ENCODE data around the gene NAV2. TPM values are rescaled to one million over a fixed set of nuclear protein-coding genes. Genes with fewer than 3 reads are reported as not detected.

Gene NAV2
- total and polyA plus RNA-seq, 2 experiments from 2014 or later, result 26.0 to 45.0 TPM

DNA sequence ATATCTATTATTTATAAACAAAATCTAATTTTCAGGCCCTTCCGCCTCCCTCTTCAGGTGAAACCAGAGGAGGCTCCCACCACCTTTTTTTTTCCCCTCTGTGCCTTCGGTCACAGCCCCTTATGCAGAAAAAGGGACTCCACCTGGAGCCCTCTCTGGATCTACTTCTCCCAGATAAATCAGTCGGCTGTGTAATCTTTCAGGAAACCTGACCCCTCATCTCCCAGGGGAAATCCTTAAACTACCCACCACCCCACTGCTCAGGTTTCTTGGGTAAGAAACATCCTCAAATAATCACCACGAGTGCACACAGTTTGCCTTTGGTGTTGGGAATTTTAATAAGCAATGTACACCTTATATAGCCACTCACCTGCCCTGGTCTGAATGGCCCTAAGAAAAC, 104.2 kb downstream of the NAV2 start:
- peak overlapping the region; percentile 99 for H3K27ac Mint-ChIP-seq
- no peak overlapping the region for H2AFZ ChIP-seq
- DNase-seq (ENCODE audit: low spot score), result peak; percentile 75
- peaks cover 92% of the 10 kb centered on the region for H3K4me1 Mint-ChIP-seq
- no peaks in the 10 kb centered on the region; the same call in 2 of the 3 replicates for H3K9me3 Mint-ChIP-seq
- H3K79me2 ChIP-seq (replicated peaks; ENCODE audit: insufficient read depth), result peaks cover 66% of the 10 kb centered on the region
- H4K20me1 ChIP-seq (replicated peaks; ENCODE audit: insufficient read depth), result no peaks in the 10 kb centered on the region
- no peak for TF ChIP-seq NANOG (IDR thresholded peaks at IDR 0.05; ENCODE audit: borderline replicate concordance)
- TF ChIP-seq, protein P1, sequence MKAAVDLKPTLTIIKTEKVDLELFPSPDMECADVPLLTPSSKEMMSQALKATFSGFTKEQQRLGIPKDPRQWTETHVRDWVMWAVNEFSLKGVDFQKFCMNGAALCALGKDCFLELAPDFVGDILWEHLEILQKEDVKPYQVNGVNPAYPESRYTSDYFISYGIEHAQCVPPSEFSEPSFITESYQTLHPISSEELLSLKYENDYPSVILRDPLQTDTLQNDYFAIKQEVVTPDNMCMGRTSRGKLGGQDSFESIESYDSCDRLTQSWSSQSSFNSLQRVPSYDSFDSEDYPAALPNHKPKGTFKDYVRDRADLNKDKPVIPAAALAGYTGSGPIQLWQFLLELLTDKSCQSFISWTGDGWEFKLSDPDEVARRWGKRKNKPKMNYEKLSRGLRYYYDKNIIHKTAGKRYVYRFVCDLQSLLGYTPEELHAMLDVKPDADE (IDR thresholded peaks at IDR 0.05), result no peak
- H3F3A ChIP-seq (replicated peaks; ENCODE audit: low read depth), result peaks cover 22% of the 10 kb centered on the region
- peak overlapping the region; percentile 66 for H3K4me3 Mint-ChIP-seq
- H3K9me2 ChIP-seq (ENCODE audit: insufficient read depth), result no peaks in the 10 kb centered on the region
- H3K27me3 ChIP-seq (ENCODE audit: insufficient read depth), result no peaks in the 10 kb centered on the region
- H3K36me3 Mint-ChIP-seq (ENCODE audit: low read depth), result peaks cover 21% of the 10 kb centered on the region
- H3K4me3 ChIP-seq, result peak overlapping the region; percentile 13
- H3K27me3 Mint-ChIP-seq (ENCODE audit: insufficient read depth, low read depth, poor library complexity), result peaks cover 15% of the 10 kb centered on the region
- peaks cover 55% of the 10 kb centered on the region for H3K4me1 ChIP-seq (ENCODE audit: insufficient read depth)
- peak overlapping the region; percentile 96 for H3K27ac ChIP-seq (ENCODE audit: low read depth)
- H3K4me2 ChIP-seq, result peak overlapping the region; percentile 29
- ATAC-seq, result peak; percentile 50
- H3K36me3 ChIP-seq (ENCODE audit: insufficient read depth), result no peaks in the 10 kb centered on the region

DNA sequence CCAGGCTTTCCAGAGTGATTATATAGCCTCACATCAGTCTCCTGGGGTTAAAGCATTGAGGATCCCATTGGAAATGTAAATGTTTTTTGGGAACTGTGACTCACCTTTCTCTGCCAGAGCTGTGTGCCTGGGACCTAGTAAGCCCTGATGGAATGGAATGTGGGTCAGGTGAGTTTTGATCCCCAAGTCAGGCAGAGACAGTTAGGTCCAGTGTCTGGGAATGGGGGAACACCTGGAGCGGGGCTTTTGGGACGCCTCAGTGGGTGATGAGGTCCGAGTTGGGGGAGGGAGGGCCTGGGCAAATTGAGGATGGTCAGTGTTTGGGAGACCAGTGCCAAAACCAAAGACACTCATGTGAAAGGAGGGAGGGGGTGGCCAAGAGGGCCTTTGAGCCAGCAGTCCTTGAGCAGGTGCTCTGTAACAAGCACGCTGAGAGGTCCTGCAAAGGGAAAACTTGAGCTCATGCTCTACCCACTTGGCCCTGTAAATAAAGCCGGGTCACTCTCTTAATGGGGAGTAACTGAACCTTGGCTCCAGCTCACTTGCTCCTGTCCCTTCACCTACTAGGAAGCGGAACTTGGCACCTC, 104.7 kb downstream of the NAV2 start:
- Mint-ChIP-seq H3K4me3 (peak overlapping the region; percentile 66), H3K9me3 (no peaks in the 10 kb centered on the region; the same call in 2 of the 3 replicates), H3K4me1 (peaks cover 92% of the 10 kb centered on the region), H3K27me3 (ENCODE audit: insufficient read depth, low read depth, poor library complexity) (peaks cover 15% of the 10 kb centered on the region), H3K27ac (peak overlapping the region; percentile 99), H3K36me3 (ENCODE audit: low read depth) (peaks cover 26% of the 10 kb centered on the region)
- DNase-seq (ENCODE audit: low spot score) (peak; percentile 92), ATAC-seq (peak; percentile 83)
- no peaks in the 10 kb centered on the region for H3K9me2 ChIP-seq (ENCODE audit: insufficient read depth)
- peaks cover 22% of the 10 kb centered on the region for H3F3A ChIP-seq (replicated peaks; ENCODE audit: low read depth)
- no peak overlapping the region for H2AFZ ChIP-seq
- no peaks in the 10 kb centered on the region for H3K36me3 ChIP-seq (ENCODE audit: insufficient read depth)
- peaks cover 66% of the 10 kb centered on the region for H3K79me2 ChIP-seq (replicated peaks; ENCODE audit: insufficient read depth)
- peak overlapping the region; percentile 66 for H3K4me2 ChIP-seq
- peaks cover 55% of the 10 kb centered on the region for H3K4me1 ChIP-seq (ENCODE audit: insufficient read depth)
- no peaks in the 10 kb centered on the region for H4K20me1 ChIP-seq (replicated peaks; ENCODE audit: insufficient read depth)
- peak overlapping the region; percentile 96 for H3K27ac ChIP-seq (ENCODE audit: low read depth)
- peak overlapping the region; percentile 13 for H3K4me3 ChIP-seq
- no peaks in the 10 kb centered on the region for H3K27me3 ChIP-seq (ENCODE audit: insufficient read depth)
- TF ChIP-seq, protein P2, sequence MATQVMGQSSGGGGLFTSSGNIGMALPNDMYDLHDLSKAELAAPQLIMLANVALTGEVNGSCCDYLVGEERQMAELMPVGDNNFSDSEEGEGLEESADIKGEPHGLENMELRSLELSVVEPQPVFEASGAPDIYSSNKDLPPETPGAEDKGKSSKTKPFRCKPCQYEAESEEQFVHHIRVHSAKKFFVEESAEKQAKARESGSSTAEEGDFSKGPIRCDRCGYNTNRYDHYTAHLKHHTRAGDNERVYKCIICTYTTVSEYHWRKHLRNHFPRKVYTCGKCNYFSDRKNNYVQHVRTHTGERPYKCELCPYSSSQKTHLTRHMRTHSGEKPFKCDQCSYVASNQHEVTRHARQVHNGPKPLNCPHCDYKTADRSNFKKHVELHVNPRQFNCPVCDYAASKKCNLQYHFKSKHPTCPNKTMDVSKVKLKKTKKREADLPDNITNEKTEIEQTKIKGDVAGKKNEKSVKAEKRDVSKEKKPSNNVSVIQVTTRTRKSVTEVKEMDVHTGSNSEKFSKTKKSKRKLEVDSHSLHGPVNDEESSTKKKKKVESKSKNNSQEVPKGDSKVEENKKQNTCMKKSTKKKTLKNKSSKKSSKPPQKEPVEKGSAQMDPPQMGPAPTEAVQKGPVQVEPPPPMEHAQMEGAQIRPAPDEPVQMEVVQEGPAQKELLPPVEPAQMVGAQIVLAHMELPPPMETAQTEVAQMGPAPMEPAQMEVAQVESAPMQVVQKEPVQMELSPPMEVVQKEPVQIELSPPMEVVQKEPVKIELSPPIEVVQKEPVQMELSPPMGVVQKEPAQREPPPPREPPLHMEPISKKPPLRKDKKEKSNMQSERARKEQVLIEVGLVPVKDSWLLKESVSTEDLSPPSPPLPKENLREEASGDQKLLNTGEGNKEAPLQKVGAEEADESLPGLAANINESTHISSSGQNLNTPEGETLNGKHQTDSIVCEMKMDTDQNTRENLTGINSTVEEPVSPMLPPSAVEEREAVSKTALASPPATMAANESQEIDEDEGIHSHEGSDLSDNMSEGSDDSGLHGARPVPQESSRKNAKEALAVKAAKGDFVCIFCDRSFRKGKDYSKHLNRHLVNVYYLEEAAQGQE (IDR thresholded peaks at IDR 0.05; ENCODE audit: unreplicated experiment), result no peak
- TF ChIP-seq, protein P1 (IDR thresholded peaks at IDR 0.05), result no peak
- TF ChIP-seq CREB1 (CRISPR knock-in tag; IDR thresholded peaks at IDR 0.05; ENCODE audit: low read depth) (peak; percentile 9), ZNF114 (CRISPR knock-in tag; IDR thresholded peaks at IDR 0.05) (0 out of 2 replicates have a peak, but pooled peaks have one; percentile 51), NANOG (IDR thresholded peaks at IDR 0.05; ENCODE audit: borderline replicate concordance) (peak; percentile 77)
- TF ChIP-seq, protein P3, sequence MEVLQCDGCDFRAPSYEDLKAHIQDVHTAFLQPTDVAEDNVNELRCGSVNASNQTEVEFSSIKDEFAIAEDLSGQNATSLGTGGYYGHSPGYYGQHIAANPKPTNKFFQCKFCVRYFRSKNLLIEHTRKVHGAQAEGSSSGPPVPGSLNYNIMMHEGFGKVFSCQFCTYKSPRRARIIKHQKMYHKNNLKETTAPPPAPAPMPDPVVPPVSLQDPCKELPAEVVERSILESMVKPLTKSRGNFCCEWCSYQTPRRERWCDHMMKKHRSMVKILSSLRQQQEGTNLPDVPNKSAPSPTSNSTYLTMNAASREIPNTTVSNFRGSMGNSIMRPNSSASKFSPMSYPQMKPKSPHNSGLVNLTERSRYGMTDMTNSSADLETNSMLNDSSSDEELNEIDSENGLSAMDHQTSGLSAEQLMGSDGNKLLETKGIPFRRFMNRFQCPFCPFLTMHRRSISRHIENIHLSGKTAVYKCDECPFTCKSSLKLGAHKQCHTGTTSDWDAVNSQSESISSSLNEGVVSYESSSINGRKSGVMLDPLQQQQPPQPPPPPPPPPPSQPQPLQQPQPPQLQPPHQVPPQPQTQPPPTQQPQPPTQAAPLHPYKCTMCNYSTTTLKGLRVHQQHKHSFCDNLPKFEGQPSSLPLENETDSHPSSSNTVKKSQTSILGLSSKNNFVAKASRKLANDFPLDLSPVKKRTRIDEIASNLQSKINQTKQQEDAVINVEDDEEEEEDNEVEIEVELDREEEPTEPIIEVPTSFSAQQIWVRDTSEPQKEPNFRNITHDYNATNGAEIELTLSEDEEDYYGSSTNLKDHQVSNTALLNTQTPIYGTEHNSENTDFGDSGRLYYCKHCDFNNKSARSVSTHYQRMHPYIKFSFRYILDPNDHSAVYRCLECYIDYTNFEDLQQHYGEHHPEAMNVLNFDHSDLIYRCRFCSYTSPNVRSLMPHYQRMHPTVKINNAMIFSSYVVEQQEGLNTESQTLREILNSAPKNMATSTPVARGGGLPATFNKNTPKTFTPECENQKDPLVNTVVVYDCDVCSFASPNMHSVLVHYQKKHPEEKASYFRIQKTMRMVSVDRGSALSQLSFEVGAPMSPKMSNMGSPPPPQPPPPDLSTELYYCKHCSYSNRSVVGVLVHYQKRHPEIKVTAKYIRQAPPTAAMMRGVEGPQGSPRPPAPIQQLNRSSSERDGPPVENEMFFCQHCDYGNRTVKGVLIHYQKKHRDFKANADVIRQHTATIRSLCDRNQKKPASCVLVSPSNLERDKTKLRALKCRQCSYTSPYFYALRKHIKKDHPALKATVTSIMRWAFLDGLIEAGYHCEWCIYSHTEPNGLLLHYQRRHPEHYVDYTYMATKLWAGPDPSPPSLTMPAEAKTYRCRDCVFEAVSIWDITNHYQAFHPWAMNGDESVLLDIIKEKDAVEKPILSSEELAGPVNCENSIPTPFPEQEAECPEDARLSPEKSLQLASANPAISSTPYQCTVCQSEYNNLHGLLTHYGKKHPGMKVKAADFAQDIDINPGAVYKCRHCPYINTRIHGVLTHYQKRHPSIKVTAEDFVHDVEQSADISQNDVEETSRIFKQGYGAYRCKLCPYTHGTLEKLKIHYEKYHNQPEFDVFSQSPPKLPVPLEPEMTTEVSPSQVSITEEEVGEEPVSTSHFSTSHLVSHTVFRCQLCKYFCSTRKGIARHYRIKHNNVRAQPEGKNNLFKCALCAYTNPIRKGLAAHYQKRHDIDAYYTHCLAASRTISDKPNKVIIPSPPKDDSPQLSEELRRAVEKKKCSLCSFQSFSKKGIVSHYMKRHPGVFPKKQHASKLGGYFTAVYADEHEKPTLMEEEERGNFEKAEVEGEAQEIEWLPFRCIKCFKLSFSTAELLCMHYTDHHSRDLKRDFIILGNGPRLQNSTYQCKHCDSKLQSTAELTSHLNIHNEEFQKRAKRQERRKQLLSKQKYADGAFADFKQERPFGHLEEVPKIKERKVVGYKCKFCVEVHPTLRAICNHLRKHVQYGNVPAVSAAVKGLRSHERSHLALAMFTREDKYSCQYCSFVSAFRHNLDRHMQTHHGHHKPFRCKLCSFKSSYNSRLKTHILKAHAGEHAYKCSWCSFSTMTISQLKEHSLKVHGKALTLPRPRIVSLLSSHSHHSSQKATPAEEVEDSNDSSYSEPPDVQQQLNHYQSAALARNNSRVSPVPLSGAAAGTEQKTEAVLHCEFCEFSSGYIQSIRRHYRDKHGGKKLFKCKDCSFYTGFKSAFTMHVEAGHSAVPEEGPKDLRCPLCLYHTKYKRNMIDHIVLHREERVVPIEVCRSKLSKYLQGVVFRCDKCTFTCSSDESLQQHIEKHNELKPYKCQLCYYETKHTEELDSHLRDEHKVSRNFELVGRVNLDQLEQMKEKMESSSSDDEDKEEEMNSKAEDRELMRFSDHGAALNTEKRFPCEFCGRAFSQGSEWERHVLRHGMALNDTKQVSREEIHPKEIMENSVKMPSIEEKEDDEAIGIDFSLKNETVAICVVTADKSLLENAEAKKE (CRISPR knock-in tag; IDR thresholded peaks at IDR 0.05), result peak; percentile 6; the same call in 1 of the 2 replicates

Measured in GM23338 (cell line).